Panc1 (cell line): Measurements from ENCODE around the gene GPR42. TPM values are rescaled to one million over a fixed set of nuclear protein-coding genes. Genes with fewer than 3 reads are reported as not detected.

Experiments
- ATAC-seq: fragments of 200-7000 bp; cut with Tn5 transposase; 2 replicates; pipeline ENCODE4 v1.9.1; 2020; ENCODE audit warnings: mild to moderate bottlenecking, moderate library complexity
- BruUV-seq: library from RNA; stranded (reverse); fragments of 400-500 nt; replicated peaks from 2 replicates; lab custom pipeline; 2021; lab: Mats Ljungman, UMichigan
- CTCF ChIA-PET: fragments of 300-600 bp; sonication (Branson Sonifier 250); formaldehyde crosslinking; loops from one replicate; lab custom pipeline; 2022; ENCODE audit warnings: antibody characterized with exemption; lab: Charles Lee
- POLR2A ChIA-PET: fragments of 300-600 bp; sonication (Branson Sonifier 250); formaldehyde crosslinking; loops from one replicate; lab custom pipeline; 2022; ENCODE audit warnings: antibody characterized with exemption; lab: Charles Lee
- DNase-seq: peaks from one replicate; pipeline ENCODE4 v3.0.0-alpha.2; 2010; ENCODE audit warnings: low read depth, low spot score
- H3K27ac ChIP-seq: 2 replicates; pipeline ENCODE4 v1.5.1; 2011; ENCODE audit warnings: mild to moderate bottlenecking, low read length, inconsistent platforms
- H3K27me3 ChIP-seq: fragments of 200-500 bp; sonication (Bioruptor generic); 2 replicates; pipeline ENCODE4 v1.6.0; 2014; ENCODE audit warnings: low read length, inconsistent platforms; ENCODE audit not compliant: control insufficient read depth, insufficient read depth
- H3K36me3 ChIP-seq: fragments of 200-500 bp; sonication (Bioruptor generic); 2 replicates; pipeline ENCODE4 v1.5.1; 2014; ENCODE audit warnings: inconsistent platforms, mild to moderate bottlenecking, low read length, moderate library complexity; ENCODE audit not compliant: control insufficient read depth, insufficient read depth
- H3K4me1 ChIP-seq: 2 replicates; pipeline ENCODE4 v1.5.1; 2011; ENCODE audit warnings: inconsistent platforms, mild to moderate bottlenecking, low read length, moderate library complexity; ENCODE audit not compliant: control insufficient read depth, insufficient read depth
- H3K4me3 ChIP-seq, 2 experiments: 2 replicates each; pipeline ENCODE4 v1.5.1; 2011 to 2012; ENCODE audit warnings: low read depth in 2 of 2, low read length in 2 of 2, mild to moderate bottlenecking in 2 of 2, inconsistent platforms in 1 of 2, moderate library complexity in 1 of 2
- H3K9me3 ChIP-seq: fragments of 200-500 bp; sonication (Bioruptor generic); 2 replicates; pipeline ENCODE4 v1.5.1; 2014; ENCODE audit warnings: low read depth, mild to moderate bottlenecking, inconsistent platforms, low read length, moderate library complexity; ENCODE audit not compliant: control insufficient read depth, insufficient read depth
- CTCF ChIP-seq: fragments of 450-650 bp; IDR thresholded peaks from 2 replicates; pipeline ENCODE4 v1.5.1; 2017; ENCODE audit warnings: mild to moderate bottlenecking
- POLR2AphosphoS5 ChIP-seq: IDR thresholded peaks from 2 replicates; pipeline ENCODE4 v1.6.1; 2012; ENCODE audit warnings: mild to moderate bottlenecking, low read depth, low read length, moderate library complexity
- SIN3A ChIP-seq: IDR thresholded peaks from 2 replicates; pipeline ENCODE4 v1.6.1; 2012; ENCODE audit warnings: low read depth, mild to moderate bottlenecking, low read length, moderate library complexity, borderline replicate concordance; ENCODE audit not compliant: insufficient read depth
- TCF7L2 ChIP-seq: IDR thresholded peaks from 2 replicates; pipeline ENCODE4 v1.6.1; 2011; ENCODE audit warnings: mild to moderate bottlenecking, low read depth, low read length, inconsistent platforms
- in situ Hi-C: cut with HindIII; loops from 2 replicates; pipeline ENCODE4 v1.10.0; 2016; ENCODE audit warnings: low sequenced_read_pairs, low pct_unique_long_range_greater_than_20kb
- intact Hi-C: fragments of 100-400 bp; cut with micrococcal nuclease; formaldehyde crosslinking; loops from one replicate; pipeline ENCODE4 v1.10.0; 2022; ENCODE audit not compliant: unreplicated experiment
- total RNA-seq: library from RNA; stranded (reverse); gene quantifications from one replicate; pipeline ENCODE4 v1.2.1, GENCODE V29; 2021; ENCODE audit not compliant: unreplicated experiment
- TF ChIP-seq, protein P1 (sequence below), 2 experiments: IDR thresholded peaks; 2 replicates each; pipeline ENCODE4 v1.6.1; 2011 to 2012; ENCODE audit warnings: low read depth in 2 of 2, control low read depth in 1 of 2, low read length in 1 of 2, mild to moderate bottlenecking in 1 of 2, moderate library complexity in 1 of 2; ENCODE audit not compliant: insufficient read depth in 1 of 2

The GPR42 gene
- total RNA-seq, 1 experiment from 2014 or later, result not detected

GRCh38 chr19:35345671-35346111 is 25.2 kb upstream of the GPR42 start:
- CTCF ChIA-PET, result interaction anchor here (0.6 kb wide), 1 partner anchor 351 kb away, joined by 4 read pairs; no protein-coding TSS in a partner anchor
- BruUV-seq, result no TSS peak
- Histone ChIP-seq H3K4me1 (no peaks in the 10 kb centered on the region), H3K27ac (no peak overlapping the region), H3K9me3 (no peaks in the 10 kb centered on the region), H3K27me3 (peaks cover 4% of the 10 kb centered on the region; the same call in 1 of the 2 replicates), H3K4me3 (no peak overlapping the region), H3K36me3 (no peaks in the 10 kb centered on the region)
- intact Hi-C loops (no loop called here), in situ Hi-C loops (no loop called here)
- POLR2A ChIA-PET, result interaction anchor here (0.6 kb wide), 1 partner anchor 194 kb away, joined by 8 read pairs; no protein-coding TSS in a partner anchor
- ATAC-seq, result no peak
- no peak for TF ChIP-seq CTCF
- no peak for TF ChIP-seq TCF7L2
- TF ChIP-seq SIN3A, result no peak
- TF ChIP-seq, protein P1, sequence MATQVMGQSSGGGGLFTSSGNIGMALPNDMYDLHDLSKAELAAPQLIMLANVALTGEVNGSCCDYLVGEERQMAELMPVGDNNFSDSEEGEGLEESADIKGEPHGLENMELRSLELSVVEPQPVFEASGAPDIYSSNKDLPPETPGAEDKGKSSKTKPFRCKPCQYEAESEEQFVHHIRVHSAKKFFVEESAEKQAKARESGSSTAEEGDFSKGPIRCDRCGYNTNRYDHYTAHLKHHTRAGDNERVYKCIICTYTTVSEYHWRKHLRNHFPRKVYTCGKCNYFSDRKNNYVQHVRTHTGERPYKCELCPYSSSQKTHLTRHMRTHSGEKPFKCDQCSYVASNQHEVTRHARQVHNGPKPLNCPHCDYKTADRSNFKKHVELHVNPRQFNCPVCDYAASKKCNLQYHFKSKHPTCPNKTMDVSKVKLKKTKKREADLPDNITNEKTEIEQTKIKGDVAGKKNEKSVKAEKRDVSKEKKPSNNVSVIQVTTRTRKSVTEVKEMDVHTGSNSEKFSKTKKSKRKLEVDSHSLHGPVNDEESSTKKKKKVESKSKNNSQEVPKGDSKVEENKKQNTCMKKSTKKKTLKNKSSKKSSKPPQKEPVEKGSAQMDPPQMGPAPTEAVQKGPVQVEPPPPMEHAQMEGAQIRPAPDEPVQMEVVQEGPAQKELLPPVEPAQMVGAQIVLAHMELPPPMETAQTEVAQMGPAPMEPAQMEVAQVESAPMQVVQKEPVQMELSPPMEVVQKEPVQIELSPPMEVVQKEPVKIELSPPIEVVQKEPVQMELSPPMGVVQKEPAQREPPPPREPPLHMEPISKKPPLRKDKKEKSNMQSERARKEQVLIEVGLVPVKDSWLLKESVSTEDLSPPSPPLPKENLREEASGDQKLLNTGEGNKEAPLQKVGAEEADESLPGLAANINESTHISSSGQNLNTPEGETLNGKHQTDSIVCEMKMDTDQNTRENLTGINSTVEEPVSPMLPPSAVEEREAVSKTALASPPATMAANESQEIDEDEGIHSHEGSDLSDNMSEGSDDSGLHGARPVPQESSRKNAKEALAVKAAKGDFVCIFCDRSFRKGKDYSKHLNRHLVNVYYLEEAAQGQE (IDR thresholded peaks at IDR 0.05; ENCODE audit: insufficient read depth in 1 of 2, low read depth in 2 of 2, low read length in 1 of 2), result no peak
- no peak for TF ChIP-seq POLR2AphosphoS5
- DNase-seq, result no peak

DNA sequence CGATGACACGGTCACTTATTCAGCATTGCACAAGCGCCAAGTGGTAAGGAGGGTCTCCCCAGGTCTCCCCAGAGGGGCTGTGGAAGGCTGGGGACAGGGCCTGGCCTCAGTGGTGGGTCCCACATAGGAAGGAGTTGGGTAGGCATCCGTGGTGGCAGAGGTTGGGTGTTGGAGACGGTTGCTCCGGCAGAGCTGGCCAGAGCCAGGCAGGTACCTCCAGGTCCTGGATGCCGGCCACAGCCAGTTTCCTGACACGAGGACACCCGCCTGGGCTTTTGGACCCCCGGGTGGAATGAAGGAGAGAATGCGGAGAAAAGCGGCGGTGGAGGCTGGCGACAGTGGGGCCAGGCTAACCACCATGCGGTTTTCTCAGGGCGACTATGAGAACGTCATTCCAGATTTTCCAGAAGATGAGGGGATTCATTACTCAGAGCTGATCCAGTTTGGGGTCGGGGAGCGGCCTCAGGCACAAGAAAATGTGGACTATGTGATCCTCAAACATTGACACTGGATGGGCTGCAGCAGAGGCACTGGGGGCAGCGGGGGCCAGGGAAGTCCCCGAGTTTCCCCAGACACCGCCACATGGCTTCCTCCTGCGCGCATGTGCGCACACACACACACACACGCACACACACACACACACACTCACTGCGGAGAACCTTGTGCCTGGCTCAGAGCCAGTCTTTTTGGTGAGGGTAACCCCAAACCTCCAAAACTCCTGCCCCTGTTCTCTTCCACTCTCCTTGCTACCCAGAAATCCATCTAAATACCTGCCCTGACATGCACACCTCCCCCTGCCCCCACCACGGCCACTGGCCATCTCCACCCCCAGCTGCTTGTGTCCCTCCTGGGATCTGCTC is 24.4 kb upstream of the GPR42 start:
- no peak for ATAC-seq
- in situ Hi-C loops, result no loop called here

More for the DNA sequence above, 24.4 kb upstream of the GPR42 start:
- no peak for DNase-seq
- no peaks in the 10 kb centered on the region for H3K36me3 ChIP-seq
- POLR2A ChIA-PET, result no interaction called here
- BruUV-seq, result no TSS peak
- no peak overlapping the region for H3K4me3 ChIP-seq
- H3K27ac ChIP-seq, result no peak overlapping the region
- no peaks in the 10 kb centered on the region for H3K4me1 ChIP-seq
- intact Hi-C loops, result no loop called here
- H3K9me3 ChIP-seq, result no peaks in the 10 kb centered on the region
- TF ChIP-seq CTCF, result no peak
- TF ChIP-seq SIN3A, result no peak
- TF ChIP-seq, protein P1 (IDR thresholded peaks at IDR 0.05; ENCODE audit: insufficient read depth in 1 of 2, low read depth in 2 of 2, low read length in 1 of 2), result no peak
- no peak for TF ChIP-seq POLR2AphosphoS5
- no peak for TF ChIP-seq TCF7L2
- CTCF ChIA-PET, result no interaction called here
- peaks cover 4% of the 10 kb centered on the region; the same call in 1 of the 2 replicates for H3K27me3 ChIP-seq
